HT1080 (cell line): ENCODE measurements around the gene ALDH1L2. TPM values are rescaled to one million over a fixed set of nuclear protein-coding genes. Genes with fewer than 3 reads are reported as not detected.
"Not testable (repeated sequence)": the region's sequence is repeated elsewhere in the genome, so short reads cannot be mapped to it uniquely, and the experiment has no call there.

ENCODE experiments used
- DNase-seq: peaks from one replicate; pipeline ENCODE4 v3.0.0-alpha.2; 2015; ENCODE audit warnings: low read depth
- polyA plus RNA-seq, 2 experiments: library from polyadenylated mRNA; depleted of rRNA; stranded (reverse); fragments of >200 nt; gene quantifications; 2 replicates each; pipeline ENCODE4 v1.2.3, GENCODE V29; 2015
- total RNA-seq: library from RNA; depleted of rRNA; stranded (reverse); fragments of >200 nt; shearing (Covaris generic); gene quantifications from 2 replicates; pipeline ENCODE4 v1.2.3, GENCODE V29; 2014; rRNA removed

ALDH1L2 gene
- total RNA-seq: 0.23 and 0.34 TPM in 2 replicates
- 8.4 and 11.7 TPM in 2 replicates for polyA plus RNA-seq (2015; cell fraction: cytosol; rRNA removed)
- 28.2 and 34.1 TPM in 2 replicates for polyA plus RNA-seq (2015; cell fraction: nucleus; rRNA removed)

DNA sequence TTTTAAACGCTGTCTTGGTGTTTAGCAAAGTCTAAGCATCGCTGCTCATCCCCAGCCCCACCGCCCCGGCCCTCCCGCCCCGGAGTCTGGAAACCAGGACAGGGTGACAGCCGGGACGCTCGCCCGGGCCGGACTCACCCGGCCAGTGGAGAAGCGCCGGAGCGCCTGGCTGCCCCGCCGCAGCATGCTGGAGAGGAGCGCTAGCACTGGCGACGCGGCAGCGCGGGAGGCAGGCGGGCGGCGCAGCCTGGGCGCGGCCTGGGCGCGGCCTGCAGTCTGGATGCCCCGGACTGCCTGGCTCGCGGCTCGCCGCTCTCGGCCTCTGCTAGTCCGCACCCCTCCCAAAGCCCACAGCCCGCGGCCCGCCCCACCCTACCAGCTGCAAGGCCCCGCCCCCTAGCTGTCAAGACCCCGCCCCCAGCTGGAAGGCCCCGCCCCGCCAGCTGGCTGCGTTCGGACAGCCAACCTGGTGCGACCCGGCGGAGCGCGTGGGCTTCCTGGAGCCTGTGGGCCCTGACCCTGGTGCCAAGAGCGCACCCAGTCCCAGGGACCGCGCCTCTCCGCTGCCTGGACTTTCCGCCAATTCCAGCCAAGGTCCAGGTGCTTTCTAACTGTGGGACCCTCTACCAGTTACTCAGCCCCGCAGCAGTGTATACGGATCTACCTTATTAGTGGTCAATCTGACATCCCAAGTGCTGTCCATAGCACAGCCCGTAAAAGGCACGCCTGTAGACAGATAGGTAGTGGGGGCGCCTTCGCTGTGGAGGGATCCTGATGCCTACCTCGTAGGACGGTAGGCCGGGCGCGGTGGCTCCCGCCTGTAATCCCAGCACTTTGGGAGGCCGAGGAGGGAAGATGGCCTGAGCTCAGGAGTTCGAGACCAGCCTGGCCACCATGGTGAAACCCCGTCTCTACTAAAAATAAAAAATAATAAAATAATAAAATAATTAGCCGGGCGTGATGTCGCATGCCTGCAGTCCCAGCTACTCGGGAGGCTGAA, at the start of gene ALDH1L2:
Gene ALDH1L2, minus strand, starts transcription at position 208 of the 1,000 bp plus-strand sequence. Its CDS starts 22 bp downstream, at position 186.
- DNase-seq: peak; percentile 6

DNA sequence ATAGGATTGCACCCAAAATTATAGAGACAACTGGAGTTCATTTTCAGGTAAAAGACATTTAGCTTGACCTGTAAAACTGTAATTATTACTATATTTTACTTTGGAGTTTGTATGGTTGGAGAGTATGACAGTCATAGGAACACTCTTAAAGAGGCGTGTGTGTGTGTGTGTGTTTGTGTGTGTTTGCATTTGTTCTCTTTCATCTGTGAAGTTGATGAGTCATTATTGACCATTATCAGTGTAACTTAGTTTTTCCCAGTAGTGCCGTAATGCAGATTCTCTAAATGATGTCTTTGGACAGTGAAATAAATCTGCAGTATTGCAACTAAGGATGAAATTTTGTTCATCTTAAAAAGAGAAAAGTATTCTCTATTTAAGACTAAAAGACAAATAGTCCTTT, 36.3 kb upstream of the ALDH1L2 start:
- DNase-seq: no peak

DNA sequence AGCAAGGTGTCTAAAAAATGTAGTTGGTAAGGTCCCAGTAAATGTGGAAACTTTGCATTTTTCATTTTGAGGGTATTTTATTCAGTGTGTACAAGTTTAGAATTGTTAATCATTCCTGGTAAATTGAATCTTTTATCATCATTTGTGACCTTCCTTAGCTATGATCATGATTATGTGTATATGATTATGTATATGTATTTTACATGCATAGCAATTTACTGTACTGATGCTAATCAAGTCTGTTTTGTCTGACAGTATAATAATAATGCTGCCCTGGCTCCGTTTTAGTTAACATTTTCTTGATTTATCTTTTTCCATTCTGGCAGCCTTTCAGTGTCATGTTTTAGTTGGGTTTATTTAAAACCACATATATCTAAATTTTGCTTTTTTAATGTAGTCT, 32.7 kb upstream of the ALDH1L2 start:
- no peak for DNase-seq

DNA sequence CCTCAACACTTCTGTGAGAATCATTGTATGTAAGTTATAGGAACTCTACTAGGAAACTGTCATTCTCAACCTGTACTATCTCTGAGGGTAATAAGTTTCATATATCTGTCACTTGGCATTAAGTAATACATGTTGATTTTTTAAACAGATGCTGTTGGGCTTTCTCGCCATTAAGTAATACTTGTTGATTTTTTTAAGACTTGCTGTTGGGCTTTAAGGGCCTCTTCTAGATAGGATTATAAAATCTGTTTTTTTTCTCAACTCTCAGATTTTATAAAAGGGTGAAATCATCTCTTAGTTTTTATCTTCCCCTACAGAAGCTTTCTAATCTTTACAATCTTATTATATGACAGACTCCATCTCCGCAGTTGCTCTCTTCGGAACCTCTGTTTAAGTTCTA, 28.8 kb upstream of the ALDH1L2 start:
- no peak for DNase-seq

DNA sequence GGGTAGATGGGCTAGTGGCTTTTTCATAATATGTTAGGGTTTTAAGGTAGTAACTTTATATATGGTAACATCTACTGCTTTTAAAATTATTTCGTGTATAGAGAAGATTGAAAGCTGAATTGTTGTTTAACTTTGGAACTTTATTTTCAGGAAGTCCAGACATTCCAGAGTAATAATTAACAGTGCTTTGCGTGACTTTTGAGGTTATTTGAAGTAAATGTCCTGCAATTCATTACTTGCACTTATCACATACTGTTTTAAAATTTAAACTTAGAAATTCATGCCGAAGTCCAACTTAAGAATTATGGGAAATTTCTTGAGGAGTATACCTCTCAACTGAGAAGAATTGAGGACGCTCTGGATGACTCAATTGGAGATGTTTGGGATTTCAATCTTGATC, 26.6 kb upstream of the ALDH1L2 start:
- no peak for DNase-seq

DNA sequence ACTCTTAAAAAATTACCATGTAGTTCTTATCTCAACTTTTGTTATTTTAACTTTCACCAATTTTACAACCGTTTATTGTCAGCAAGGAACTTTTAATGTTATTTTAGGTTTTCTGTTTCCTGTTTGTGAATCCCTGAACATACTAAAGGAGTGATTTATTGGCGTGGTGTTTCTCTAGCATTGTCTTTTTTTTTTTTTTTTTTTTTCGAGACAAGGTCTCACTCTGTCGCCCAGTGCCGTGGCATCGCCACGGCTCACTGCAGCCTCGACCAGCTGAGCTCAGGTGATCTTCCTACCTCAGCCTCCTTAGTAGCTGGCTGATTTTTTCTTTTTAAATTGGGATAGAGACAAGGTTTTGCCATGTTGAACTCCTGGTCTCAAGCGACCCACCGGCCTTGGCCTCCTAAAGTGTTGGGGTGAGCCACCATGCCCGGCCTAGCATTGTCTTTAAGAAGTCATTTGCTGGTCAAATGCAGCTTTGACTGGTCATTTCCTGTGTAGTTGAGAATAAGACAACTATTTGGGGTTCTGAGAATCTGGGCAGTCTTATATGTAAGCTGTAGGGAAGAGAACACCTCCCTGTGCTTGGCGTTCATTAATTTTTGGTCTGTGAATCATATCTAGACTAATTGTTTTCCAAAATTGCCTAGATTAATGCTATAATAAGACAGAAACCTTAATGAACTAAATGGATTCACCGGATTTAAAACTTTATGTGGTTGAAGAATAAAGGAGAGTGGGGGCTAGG, 25.4 kb upstream of the ALDH1L2 start:
- DNase-seq: peak; percentile 65

DNA sequence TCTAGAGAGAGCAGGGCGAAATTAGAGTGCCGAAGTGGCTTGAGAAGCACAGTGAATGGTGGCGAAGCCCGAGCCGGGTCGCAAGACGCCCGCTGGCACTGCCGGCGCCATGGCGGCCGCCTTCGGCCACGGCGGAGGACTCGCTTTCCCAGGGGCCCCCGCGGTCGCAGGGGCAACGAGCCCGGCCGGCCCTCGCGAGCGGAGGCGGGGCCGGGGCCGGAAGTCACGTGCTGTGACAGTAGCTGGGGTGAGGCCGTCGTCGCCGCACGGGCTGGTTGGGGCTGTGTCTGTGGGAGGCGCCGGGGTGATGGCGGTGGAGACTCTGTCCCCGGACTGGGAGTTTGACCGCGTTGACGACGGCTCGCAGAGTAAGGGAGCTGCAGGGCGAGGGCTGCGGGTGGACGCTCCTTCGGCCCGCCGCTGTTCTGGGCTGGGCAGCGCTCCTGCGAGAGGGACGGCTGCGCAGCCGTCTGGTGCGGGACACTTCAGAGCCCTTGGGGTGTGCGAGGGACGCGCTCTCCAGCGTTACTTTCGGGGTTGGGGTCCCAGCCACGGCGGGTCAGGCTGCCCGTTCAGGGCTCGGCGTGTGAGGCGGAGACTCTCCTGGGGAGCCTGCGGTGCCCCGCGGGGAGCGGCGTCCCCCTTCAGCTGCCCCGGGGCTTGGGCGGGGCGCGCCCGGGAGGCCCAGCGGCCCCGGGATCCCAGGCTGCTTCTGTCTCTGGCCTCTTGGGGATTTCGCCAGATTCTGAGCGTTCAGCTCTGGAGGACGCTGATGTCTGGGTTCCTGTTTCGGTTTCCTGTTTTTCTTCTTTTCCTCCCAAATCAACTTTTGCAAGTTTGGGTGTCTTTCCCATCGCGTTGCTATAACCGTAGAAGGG, 23.5 kb upstream of the ALDH1L2 start, which contains the start of gene WASHC4:
Gene WASHC4, plus strand, starts transcription at position 238 of the 878 bp plus-strand sequence. Its CDS starts 70 bp downstream, at position 308.
- peak; percentile 92 for DNase-seq

DNA sequence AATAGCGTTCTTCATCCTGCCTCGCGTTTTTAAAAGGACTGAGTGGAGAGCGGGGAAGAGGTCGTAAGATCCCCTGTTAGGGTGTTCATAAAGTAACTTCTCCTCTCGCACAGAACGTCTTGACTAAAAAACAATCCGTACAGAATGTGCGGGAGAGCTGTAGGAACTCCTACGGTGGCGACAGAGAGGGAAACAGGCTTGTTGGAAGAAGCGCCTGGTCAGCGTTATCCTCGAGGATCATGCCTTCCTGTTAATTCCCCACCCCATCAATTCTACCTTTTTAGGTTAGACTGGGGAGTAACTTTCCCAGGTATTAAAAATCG, 22.9 kb upstream of the ALDH1L2 start:
- no peak for DNase-seq

DNA sequence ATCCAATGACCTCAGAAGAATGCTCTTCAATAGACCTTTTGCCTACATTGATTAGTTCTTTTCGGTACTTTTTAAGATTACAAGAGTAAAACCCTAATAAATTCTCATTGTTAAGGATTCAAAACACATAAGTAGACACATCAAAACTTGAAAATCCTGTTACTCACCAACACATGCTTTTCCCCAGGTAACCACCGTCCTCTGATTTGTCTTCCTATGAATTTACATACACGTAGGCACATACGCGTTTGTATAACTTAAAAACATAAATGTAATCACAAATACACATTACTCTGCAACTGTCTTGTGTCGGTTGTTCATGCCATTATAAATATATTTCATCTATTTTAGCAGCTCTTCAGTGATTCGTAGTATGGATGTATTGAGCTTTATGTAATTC, 22.4 kb upstream of the ALDH1L2 start:
- DNase-seq: no peak

DNA sequence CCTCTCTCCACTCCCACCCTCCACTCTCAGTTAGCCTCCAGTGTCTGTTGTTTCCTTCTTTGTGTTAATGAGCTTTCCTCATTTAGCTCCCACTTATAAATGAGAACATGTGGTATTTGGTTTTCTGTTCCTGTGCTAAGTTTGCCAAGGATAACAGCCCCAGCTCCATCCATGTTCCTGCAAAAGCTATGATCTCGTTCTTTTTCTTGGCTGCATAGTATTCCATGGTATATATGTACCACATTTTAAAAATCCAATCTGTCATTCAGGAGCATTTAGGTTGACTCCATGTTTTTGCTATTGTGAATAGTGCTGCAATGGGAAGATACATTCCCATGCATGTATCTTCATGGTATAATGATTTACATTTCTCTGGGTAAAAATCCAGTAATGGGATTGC, 20.5 kb upstream of the ALDH1L2 start:
- no peak for DNase-seq

DNA sequence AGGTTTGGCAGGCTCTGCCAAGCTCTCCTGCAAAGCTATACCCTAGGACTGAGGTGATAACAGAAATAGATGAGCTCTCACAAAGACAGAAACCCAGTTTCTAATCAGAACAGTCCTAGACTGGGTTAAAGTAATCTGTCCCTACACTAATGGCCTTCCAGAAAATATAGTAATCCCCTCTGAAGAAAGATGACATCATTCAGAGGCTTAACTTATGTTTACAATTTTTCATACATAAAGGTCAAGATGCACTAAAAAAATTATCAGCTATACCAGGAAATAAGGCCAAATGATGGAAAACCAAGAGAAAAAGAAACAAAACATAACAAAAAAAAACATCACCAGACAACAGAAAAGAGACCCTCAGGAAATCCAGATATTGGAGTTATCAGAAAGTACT, 18.4 kb upstream of the ALDH1L2 start:
- DNase-seq: no peak

DNA sequence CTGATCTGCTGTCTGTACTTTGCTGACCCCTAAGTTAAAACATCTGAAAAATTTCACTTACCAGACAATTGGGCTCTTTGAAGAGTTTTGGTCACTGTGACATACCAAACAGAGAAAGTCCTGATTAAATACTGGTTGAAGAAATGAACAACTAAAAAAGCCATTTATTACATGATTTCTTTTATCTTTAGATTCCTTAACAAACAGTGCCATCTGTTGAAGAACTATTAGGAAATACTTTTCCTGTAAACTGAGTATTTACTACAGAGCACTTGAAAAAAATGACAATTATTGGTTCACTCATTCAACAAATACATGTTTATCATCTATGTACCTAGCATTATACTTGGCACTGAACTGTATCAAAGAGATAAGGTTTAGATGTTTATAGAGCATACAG, 16.7 kb upstream of the ALDH1L2 start:
- DNase-seq: no peak

DNA sequence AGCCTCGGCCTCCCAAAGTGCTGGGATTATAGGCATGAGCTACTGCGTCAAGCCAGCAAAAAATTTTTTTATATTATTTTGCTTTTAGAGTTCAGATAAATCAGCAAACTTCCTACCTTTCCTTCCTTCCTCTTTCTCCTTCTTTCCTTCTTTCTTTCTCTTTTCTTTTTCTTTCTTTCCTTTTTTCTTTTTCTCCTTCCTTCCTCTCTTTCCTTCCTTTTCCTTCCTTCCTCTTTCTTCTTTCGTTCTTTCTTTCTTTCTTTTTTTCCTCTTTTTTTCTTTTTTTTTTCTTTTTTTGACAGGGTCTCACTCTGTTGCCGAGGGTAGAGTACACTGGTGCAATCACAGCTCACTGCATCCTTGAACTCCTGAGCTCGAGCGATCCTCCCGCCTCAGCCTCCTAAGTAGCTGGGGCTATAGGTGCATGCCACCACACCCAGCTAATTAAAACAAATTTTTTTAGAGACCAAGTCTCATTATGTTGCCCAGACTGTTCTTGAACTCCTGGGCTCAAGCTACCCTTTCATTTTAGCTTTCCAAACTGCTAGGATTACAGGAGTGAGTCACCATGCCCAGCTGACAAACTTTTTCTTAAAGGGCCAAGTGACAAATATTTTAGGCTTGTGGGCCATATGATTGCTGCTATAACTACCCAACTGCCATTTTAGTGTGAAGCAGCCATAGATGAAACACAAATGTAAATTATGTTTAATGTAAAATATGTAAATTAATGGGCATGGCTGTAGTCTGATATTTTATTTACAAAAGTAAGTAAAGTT, 16.1 kb upstream of the ALDH1L2 start:
- DNase-seq: peak; percentile 61

DNA sequence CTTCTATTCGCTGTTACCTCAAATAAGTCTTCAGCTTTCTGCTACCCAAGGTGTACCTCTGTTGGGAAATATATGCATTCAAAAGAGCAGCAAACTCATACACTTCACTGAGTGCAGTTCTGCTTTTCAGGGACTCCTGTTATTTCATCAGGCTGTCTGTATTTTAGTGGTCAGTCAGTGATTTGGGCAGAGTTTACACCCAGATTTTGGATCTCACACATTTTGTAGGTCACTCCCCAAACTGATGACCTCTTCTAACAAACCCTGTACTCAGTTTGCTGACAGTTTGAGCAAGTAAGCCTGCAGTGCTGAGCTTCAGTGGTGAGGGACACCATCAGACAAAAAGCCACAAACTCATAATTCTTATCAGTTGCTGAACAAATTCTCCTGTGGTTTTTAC, 15.1 kb upstream of the ALDH1L2 start:
- DNase-seq: no peak

DNA sequence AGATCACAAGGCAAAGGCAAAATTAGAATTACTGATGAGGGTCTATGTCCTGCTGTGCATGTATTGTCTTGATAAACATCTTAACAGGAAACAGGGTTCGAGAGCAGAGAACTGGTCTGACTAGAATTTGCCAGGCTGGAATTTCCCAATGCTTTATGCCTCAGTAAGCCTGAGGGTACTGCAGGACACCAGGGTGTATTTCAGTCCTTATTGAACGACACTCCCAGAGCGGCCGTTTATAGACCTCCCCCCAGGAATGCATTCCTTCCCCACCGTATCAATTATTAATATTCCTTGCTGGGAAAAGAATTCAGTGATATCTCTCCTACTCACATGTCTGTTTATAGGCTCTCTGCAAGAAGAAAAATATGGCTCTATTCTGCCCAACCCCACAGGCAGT, 11.1 kb upstream of the ALDH1L2 start:
- DNase-seq: not testable (repeated sequence)

DNA sequence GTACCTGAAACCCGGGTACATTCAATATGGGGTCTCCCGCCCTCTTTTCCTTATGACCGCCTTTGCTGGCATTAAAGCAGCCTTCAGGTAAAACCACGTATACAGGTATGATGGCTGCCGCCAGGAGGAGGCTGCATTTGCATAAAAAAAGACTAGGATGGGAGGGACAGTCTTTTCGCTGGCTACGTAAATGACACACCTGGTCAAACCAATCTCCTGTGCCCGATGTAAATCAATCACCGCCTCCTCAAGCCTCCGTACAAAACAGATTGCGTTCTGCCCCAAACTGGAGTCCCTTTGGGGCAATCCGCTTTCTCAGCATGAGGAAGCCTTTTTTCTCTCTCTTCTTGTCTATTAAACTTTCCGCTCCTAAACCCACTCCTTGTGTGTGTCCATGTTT, 8.1 kb upstream of the ALDH1L2 start:
- DNase-seq: no peak

DNA sequence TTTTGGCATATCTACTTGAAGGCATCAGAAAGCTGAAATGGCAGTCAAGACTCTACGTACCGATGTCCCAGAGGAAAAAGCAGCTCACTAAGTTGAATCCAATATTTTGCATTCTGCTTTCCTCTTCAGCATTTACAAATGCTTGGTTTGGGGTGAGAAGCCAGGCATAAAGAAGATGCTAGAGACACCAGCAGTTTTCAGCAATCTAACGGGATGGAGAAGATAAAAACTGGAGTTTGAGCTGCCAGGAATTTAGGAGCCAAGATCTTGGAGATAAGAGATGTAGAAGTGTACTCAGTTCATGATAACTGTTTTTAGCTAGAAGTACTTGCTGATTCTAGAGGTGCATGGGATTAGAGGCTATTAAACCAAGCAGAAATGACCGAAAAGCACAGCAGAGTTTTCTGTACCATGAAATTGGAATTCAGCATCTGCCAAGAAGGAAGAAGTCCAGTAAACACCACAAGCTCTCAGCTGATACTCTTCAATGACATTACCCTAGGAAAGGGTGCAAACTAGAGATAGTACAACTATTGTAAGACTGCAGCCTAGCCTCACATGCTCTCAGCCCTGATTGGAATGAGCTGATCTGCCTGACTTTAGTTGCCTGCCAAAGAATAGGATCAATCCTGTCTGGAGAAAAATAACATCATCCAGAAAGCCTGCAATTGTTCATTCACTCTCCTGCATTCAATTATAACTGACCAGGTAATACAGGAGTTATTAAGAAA, 7.4 kb upstream of the ALDH1L2 start:
- DNase-seq: no peak

DNA sequence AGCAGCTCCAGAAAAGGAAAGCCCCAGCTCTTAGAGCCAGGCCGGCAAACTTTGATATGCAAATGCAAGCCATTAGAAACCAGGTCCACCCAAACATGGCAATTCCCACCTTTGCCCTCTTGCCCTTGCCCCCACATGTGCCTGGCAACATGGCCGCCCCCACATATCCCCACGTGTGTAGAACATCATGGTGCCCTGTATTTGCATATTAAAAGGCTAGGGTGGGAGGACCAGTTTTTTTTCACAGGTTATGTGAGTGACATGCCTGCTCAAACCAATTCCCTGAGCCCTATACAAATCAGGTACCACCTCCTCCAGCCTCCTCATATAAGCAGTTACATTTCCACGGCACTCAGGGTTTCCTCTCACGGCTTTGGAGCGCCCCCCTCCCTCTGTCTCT, 6.1 kb upstream of the ALDH1L2 start:
- DNase-seq: no peak

DNA sequence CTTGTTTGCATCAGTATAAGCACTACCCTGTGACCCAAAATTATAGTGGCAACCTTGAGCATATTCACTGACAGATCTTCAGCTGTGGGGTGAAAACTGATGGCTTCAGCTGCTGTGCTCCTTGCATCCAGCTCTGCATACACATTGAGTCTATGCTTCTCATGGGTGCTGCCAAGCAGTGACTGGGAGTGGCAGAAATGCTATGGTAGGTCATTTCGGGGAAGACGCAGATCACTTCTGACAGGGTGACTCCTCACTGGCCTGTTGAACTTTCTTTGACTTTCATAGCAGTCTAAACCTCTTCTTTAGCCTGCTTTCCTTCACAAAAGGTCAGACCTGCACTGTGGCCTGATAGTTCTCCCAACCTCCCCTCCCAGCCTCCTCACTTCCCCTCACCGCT, 5.6 kb upstream of the ALDH1L2 start:
- no peak for DNase-seq

DNA sequence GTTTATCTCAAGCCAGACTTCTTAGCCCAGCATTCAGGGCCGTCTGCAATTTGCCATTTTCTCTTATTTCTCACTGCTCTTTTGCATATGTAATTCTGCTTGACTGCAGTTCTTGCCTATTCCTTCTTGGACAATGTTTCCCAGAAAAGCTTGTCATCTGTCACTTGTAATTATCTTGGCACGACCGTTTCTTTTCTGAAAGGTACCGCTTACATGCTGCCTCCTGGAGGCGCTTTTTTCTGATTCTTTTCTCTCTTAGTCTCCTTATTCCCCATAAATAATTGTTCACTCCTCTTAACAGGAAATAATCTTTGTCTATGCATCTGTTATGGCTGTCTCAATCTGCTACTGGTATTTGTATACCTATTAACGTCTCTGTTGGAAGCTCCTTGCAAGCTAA, 1.2 kb upstream of the ALDH1L2 start:
- DNase-seq: no peak
